GM15510 (cell line): ENCODE data around the gene CPZ.

Experiments
- POLR2A ChIP-seq: IDR thresholded peaks from 3 replicates; pipeline ENCODE4 v1.6.1; 2011; ENCODE audit warnings: borderline replicate concordance; ENCODE audit not compliant: insufficient read length; ENCODE audit errors: extremely low read depth

The CPZ gene

DNA sequence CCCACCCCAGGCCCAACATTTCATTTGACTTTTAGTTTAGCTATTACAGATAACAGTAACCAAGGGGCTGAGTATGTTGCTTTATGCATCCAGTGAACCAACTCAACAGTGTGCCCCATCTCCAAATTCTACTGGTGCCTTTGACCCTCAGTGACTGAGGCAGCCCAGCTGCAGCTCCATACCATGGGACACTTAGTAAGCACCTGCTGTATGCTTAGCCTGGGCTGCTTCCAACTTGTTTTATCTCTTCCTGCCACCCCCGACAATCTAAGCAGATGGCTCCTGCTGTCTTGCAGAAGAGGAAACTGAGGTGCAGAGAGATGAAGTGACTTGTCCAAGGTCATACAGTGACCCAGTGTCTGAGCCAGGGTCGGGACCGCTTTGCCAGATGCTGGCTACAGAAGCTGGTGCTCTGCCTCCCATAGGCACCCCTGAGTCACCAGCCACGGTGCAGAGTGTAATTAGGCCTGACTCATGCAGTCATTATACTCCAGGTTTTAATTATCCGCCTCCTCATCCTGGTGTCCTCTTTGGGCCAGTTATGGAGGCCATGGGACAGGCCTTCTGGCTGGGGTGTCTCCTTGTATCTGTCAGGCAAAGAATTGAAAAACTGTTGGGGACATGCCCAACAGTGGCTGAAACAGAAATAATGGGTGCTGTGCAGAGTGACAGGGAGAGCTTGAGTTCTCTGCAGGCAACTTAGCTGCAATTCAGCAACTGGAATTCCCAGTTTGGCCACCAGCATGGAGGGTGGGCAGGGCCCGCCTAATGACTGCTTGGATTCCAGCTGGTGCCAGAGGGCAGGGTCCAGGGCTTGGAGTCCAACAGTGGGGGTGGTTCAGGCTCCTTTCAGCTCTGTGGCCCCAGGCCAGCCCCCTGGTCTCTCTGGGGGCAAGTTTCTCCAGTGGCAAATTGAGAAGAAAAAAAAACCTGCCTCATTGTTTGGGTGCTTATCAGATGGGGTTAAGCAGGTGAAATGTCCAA is 20.6 kb upstream of the CPZ start:
- TF ChIP-seq POLR2A, result no peak

- no peak for TF ChIP-seq POLR2A
Observed at GRCh38 chr4:8573266-8573665, 19.3 kb upstream of the CPZ start.

DNA sequence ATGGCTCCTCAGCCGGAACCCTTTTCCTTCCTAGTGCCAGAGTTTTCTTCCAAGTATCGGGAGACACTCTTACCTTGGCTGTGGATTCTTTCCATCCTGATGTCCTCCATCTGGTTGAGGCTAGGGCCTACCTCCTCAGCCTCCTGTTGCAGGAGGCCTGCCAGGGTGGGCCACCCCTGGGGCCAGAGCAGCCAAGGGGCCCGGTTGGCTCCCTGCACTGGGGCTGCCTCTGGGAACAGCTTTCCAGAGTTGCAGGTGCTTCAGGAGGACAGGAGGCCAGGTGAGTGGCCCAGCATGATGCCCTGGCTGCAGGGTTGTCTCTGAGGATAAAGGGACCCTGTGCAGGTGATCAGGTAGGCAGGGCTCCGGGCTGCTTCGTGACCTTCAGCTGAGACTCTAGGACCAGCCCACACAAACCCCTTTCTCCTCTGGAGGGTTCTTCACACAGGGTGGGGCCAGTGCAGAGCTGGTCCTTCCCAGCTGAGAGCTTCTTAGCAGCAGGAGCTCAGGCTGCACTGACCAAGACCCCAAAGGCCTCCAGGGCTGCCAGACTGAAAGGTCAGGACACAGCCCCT is 17.7 kb upstream of the CPZ start:
- TF ChIP-seq POLR2A, result no peak

- no peak for TF ChIP-seq POLR2A
Observed at GRCh38 chr4:8575457-8575856, 17.1 kb upstream of the CPZ start.

DNA sequence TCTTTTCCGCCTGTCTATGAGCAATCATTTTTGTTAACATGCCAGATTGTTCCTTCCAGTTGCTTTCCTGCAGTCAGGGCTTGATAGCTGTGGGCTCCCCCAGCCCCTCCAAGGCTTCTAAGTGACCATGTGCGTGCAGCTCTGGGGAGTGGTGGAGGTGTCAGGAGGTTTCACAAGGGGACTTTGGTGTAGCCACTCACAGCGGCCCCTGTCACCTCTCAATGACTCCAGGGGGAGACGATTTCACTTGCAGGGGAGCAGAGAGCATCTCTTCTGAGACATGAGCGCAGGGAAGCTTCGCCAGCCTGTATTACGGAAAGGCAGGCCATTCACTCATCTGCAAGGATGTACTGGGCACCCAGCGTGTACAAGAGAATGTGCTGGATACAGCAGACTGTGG is 15.5 kb upstream of the CPZ start:
- no peak for TF ChIP-seq POLR2A

GRCh38 chr4:8577972-8578371 is 14.6 kb upstream of the CPZ start:
- TF ChIP-seq POLR2A, result no peak

GRCh38 chr4:8578717-8579116 is 13.8 kb upstream of the CPZ start:
- no peak for TF ChIP-seq POLR2A

DNA sequence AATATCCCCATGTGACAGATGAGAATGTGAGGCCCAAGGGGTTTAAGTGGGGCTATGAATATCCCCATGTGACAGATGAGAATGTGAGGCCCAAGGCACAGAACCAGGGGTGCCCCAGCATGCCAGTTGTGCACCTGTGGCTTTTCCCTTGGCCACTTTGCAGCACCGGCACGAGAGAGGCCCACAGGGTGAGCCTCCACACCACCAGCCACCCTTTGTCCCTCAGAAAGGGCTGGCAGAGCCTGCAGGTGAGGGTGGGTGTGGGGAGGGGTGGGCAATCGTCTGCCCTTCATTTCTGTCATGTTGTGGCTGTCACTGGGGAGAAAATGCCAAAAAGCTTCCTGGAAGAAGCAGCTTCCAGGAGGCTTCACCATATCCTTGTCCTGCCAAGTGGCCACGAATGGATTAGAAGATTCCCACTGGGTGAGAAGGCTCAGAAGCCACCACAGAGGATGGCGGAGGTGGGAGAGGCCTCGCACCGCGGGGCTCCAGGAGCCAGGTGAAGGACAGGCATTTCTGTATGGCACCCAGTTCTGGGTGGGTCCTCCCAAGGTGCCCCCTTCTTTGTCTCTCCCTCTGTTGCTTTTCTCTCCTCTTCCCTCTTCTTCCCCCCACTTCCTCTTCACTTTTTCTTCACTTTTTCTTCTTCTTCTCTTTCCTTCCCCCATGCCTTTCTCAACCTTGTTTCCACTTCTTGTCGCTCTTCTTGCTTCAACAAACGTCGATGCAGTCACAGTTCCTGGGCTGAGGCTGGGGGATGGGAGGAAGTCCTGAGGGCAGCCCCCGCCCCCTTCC is 12.8 kb upstream of the CPZ start:
- TF ChIP-seq POLR2A, result no peak

- no peak for TF ChIP-seq POLR2A
Observed at GRCh38 chr4:8580321-8581093, 12.1 kb upstream of the CPZ start, which contains the start of gene GPR78. Gene GPR78, plus strand, starts transcription at chr4:8580392. Its CDS starts 591 bp downstream, at chr4:8580983.

DNA sequence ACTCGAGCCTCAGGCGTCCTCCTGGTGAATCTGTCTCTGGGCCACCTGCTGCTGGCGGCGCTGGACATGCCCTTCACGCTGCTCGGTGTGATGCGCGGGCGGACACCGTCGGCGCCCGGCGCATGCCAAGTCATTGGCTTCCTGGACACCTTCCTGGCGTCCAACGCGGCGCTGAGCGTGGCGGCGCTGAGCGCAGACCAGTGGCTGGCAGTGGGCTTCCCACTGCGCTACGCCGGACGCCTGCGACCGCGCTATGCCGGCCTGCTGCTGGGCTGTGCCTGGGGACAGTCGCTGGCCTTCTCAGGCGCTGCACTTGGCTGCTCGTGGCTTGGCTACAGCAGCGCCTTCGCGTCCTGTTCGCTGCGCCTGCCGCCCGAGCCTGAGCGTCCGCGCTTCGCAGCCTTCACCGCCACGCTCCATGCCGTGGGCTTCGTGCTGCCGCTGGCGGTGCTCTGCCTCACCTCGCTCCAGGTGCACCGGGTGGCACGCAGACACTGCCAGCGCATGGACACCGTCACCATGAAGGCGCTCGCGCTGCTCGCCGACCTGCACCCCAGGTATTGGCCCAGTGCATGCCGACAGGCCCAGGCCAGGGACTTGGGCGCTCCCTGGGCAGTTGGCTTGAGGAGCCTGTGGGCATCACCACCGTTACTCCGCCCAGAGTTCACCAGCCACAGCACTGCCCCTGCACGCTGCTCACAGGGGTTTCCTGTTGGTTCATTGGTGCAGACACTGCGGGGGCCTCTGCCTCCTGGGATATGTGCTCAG is 11.3 kb upstream of the CPZ start:
- no peak for TF ChIP-seq POLR2A

DNA sequence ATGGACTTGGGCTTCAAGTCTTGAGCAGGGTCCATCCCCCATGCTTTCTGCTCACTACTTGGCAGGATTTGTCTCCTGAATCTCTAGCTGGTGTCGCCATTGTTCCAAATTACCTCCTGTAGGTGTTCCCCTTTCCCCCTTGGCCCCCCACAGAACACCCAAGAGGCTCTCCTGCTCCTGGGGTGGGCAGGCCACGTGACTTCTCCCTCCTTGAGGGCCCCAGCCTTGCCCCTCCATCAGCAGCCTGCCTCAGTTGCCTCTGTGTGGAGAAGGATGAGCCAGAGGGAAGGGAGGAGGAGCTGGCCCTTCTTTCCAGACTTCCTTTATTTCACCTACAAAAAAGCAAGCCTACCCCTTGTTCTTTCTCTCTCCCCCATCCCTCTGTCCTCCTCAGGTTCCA is 10.5 kb upstream of the CPZ start:
- TF ChIP-seq POLR2A, result no peak

GRCh38 chr4:8582436-8582835 is 10.1 kb upstream of the CPZ start:
- TF ChIP-seq POLR2A, result no peak

DNA sequence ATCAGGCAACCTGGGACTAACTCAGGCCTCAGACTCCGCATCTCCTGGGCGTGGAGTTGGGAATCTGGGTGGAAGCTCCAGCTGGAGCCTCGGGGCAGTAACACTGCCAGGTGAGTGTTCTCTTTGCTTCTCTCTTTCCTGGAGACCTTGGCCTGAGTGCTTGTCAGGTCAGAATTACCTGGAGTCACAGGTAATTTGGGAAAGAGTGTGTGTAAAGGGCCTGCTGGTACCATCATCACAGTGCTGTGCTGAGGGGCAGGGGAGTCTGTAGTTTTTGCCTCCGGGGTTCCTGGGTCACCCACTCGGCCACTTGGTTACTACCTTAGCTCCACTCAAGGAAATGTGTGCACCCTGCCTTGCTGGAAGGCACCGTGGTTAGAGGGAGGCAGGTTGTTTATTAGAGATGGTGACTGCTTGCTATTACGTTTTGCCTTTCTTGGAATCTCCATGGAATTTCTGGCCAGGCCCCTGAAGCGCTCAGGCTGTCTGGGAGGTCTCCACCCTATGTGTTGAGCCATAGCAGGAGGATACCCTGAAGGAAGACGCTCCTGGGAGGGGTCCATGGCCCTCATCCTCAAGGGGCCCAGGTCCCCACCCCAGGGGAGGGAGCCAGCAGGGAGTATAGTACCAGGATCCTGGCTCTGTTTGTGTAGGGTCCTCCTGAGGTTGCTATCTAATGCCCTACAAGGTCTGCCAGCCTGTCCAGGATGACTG is 9.5 kb upstream of the CPZ start:
- no peak for TF ChIP-seq POLR2A
